ENCODE measurements around the gene TMEM18. TPM values are rescaled to one million over a fixed set of nuclear protein-coding genes. Genes with fewer than 3 reads are reported as not detected.

TMEM18 gene
- polyA plus RNA-seq, 1 of the 3 experiments (the other 2 are of a cell fraction) = 29.3 TPM

DNA sequence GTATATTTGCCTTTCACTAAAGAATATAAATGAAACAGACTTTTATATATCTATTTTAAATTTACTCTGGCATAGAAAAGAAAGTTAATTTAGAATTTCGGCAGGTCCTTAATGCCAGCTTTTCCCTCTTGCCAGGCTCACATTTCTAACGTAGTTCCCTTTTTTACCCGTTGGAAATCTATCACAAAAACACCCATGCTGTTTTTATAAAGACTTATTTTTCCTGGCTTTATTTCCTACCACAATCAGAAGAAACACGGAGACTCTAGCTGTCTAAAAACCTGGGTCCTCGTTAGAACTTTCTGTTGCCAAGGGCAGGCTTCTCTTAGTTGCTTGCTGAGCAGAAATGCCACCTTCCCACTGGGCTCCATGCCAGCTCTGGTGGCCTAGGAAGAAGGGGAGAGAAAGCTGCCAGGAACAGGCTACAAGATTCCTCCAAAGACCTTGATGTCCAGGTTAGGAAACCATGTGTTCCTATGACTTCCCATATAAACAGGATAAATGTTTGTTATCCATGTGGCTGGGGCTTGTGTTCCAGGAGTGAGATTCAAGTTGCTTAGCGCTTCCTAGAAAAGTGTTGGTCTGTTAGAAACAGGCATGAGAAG is 17.8 kb upstream of the TMEM18 start:
- CTCF ChIA-PET = interaction anchor here (0.8 to 2.6 kb wide), 6 partner anchors 13 to 208 kb away, joined by 3 to 12 read pairs (median 5); no protein-coding TSS in a partner anchor
- H3K27ac ChIP-seq (ENCODE audit: low read depth in 2 of 2, low read length in 1 of 2) = no peak overlapping the region; a peak in 1 of 4 replicates

DNA sequence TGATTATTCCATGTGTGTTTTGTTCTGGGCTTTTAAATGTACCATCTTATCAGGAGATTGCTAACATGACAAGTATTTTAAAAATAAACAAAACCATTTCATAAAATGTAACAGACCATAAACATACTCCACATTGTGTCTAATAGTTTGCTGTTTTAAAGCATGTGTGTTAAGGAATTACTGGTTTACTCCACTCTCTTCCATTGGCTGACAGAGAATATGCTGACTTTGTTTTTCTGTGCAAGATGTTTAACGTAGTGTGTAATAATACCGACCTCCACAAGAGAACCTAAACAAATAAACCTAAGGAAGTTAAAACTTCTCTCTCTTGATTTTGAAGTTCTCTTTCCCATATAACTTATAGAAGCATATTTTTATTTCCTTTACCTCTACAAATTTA is 17.0 kb upstream of the TMEM18 start:
- POLR2A ChIA-PET = no interaction called here
- H3K79me2 ChIP-seq (ENCODE audit: insufficient read depth) = no peaks in the 10 kb centered on the region
- no peak overlapping the region for H3K4me2 ChIP-seq
- H3K27me3 ChIP-seq (ENCODE audit: insufficient read depth) = no peaks in the 10 kb centered on the region
- H2AFZ ChIP-seq (ENCODE audit: low read depth) = no peak overlapping the region
- no peak for DNase-seq
- H4K20me1 ChIP-seq (ENCODE audit: insufficient read depth) = no peaks in the 10 kb centered on the region
- TF ChIP-seq, protein P1, sequence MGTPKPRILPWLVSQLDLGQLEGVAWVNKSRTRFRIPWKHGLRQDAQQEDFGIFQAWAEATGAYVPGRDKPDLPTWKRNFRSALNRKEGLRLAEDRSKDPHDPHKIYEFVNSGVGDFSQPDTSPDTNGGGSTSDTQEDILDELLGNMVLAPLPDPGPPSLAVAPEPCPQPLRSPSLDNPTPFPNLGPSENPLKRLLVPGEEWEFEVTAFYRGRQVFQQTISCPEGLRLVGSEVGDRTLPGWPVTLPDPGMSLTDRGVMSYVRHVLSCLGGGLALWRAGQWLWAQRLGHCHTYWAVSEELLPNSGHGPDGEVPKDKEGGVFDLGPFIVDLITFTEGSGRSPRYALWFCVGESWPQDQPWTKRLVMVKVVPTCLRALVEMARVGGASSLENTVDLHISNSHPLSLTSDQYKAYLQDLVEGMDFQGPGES (IDR thresholded peaks at IDR 0.05; ENCODE audit: low read depth, low read length) = no peak
- TF ChIP-seq RCOR1 (IDR thresholded peaks at IDR 0.05; ENCODE audit: low read length) (no peak), SIN3A (IDR thresholded peaks at IDR 0.05; ENCODE audit: borderline replicate concordance, low read depth, low read length) (no peak), FOXJ3 (CRISPR knock-in tag; IDR thresholded peaks at IDR 0.05) (no peak), SMC3 (IDR thresholded peaks at IDR 0.05; ENCODE audit: low read depth, low read length) (no peak), MXI1 (IDR thresholded peaks at IDR 0.05; ENCODE audit: low read depth, low read length) (no peak), MEF2A (IDR thresholded peaks at IDR 0.05; ENCODE audit: borderline replicate concordance, low read depth) (no peak), NRF1 (IDR thresholded peaks at IDR 0.05; ENCODE audit: low read depth, low read length) (no peak), FOXM1 (IDR thresholded peaks at IDR 0.05; ENCODE audit: low read depth) (no peak), CHD2 (IDR thresholded peaks at IDR 0.05; ENCODE audit: low read length, partially characterized antibody) (no peak)
- WGBS (ENCODE audit: low lambda C conversion rate) = 72% methylated on average over 2 of the region's 2 CpGs
- H3K9me3 ChIP-seq = no peaks in the 10 kb centered on the region
- no peak overlapping the region for H3K27ac ChIP-seq (ENCODE audit: low read depth in 2 of 2, low read length in 1 of 2)
- H3K9me2 ChIP-seq = no peaks in the 10 kb centered on the region
- H3K4me1 ChIP-seq (ENCODE audit: control insufficient read depth in 1 of 2, insufficient read depth in 2 of 2, low read depth in 1 of 2, low read length in 1 of 2) = peaks cover 0 to 15% of the 10 kb centered on the region in 2 experiments; a peak in 2 of 4 replicates
- no peak overlapping the region for H3K9ac ChIP-seq
- no peaks in the 10 kb centered on the region for H3K36me3 ChIP-seq (replicated peaks in 1 of 2; ENCODE audit: control insufficient read depth in 1 of 2, insufficient read depth in 2 of 2, low read length in 1 of 2)
- CTCF ChIA-PET = interaction anchor here (1.2 to 2.2 kb wide), 3 partner anchors 19 to 209 kb away, joined by 3 to 6 read pairs (median 5); no protein-coding TSS in a partner anchor
- no peaks in the 10 kb centered on the region for H3F3A ChIP-seq (replicated peaks; ENCODE audit: insufficient read depth)
- H3K4me3 ChIP-seq (ENCODE audit: low read depth in 2 of 2, low read length in 1 of 2) = no peak overlapping the region

More for the DNA sequence above, 17.8 kb upstream of the TMEM18 start:
- TF ChIP-seq JUND (IDR thresholded peaks at IDR 0.05) (no peak), ELF1 (IDR thresholded peaks at IDR 0.05) (no peak), RAD21 (IDR thresholded peaks at IDR 0.05; ENCODE audit: low read length) (no peak), CHD2 (IDR thresholded peaks at IDR 0.05; ENCODE audit: low read length, partially characterized antibody) (no peak), SIN3A (IDR thresholded peaks at IDR 0.05; ENCODE audit: borderline replicate concordance, low read depth, low read length) (no peak), POLR2AphosphoS5 (IDR thresholded peaks at IDR 0.05; ENCODE audit: low read depth, low read length) (no peak), RFX5 (IDR thresholded peaks at IDR 0.05; ENCODE audit: low read length) (no peak), GABPA (IDR thresholded peaks at IDR 0.05; ENCODE audit: low read depth) (no peak), FOSL2 (IDR thresholded peaks at IDR 0.05; ENCODE audit: borderline replicate concordance, low read depth) (no peak)
- Histone ChIP-seq H3K27me3 (ENCODE audit: insufficient read depth) (no peaks in the 10 kb centered on the region), H3K4me2 (no peak overlapping the region), H3K9me3 (no peaks in the 10 kb centered on the region), H3K9me2 (no peaks in the 10 kb centered on the region), H3K9ac (no peak overlapping the region), H2AFZ (ENCODE audit: low read depth) (no peak overlapping the region), H3K4me1 (ENCODE audit: control insufficient read depth in 1 of 2, insufficient read depth in 2 of 2, low read depth in 1 of 2, low read length in 1 of 2) (peaks cover 0 to 12% of the 10 kb centered on the region in 2 experiments; a peak in 2 of 4 replicates), H3F3A (replicated peaks; ENCODE audit: insufficient read depth) (no peaks in the 10 kb centered on the region), H4K20me1 (ENCODE audit: insufficient read depth) (no peaks in the 10 kb centered on the region), H3K4me3 (ENCODE audit: low read depth in 2 of 2, low read length in 1 of 2) (no peak overlapping the region), H3K79me2 (ENCODE audit: insufficient read depth) (no peaks in the 10 kb centered on the region), H3K36me3 (replicated peaks in 1 of 2; ENCODE audit: control insufficient read depth in 1 of 2, insufficient read depth in 2 of 2, low read length in 1 of 2) (no peaks in the 10 kb centered on the region)
- POLR2A ChIA-PET = no interaction called here
- no peak for DNase-seq
- WGBS (ENCODE audit: low lambda C conversion rate) = 38% methylated on average over 6 of the region's 6 CpGs

Measured in SK-N-SH (cell line).